Esophagus muscularis mucosa (tissue), 4 donors: ENCODE measurements around the gene BCL11A.

Experiments used
- EP300 ChIP-seq: sonication (generic); formaldehyde crosslinking; IDR thresholded peaks from one replicate; pipeline ENCODE4 v1.6.1; 2017; ENCODE audit warnings: antibody characterized with exemption
- POLR2A ChIP-seq: fragments of 450-650 bp; IDR thresholded peaks from one replicate; pipeline ENCODE4 v1.6.1; 2017; ENCODE audit warnings: antibody characterized with exemption, moderate library complexity, mild to moderate bottlenecking, low read depth
- TF ChIP-seq, protein P1 (sequence below), 3 experiments: fragments of 200-600 bp in 2 of 3; fragments of 450-650 bp in 1 of 3; sonication (generic) in 2 of 3; IDR thresholded peaks; one replicate each; pipeline ENCODE4 v1.5.1; 2017 to 2019; ENCODE audit warnings: antibody characterized with exemption in 3 of 3, mild to moderate bottlenecking in 2 of 3, moderate library complexity in 1 of 3

DNA sequence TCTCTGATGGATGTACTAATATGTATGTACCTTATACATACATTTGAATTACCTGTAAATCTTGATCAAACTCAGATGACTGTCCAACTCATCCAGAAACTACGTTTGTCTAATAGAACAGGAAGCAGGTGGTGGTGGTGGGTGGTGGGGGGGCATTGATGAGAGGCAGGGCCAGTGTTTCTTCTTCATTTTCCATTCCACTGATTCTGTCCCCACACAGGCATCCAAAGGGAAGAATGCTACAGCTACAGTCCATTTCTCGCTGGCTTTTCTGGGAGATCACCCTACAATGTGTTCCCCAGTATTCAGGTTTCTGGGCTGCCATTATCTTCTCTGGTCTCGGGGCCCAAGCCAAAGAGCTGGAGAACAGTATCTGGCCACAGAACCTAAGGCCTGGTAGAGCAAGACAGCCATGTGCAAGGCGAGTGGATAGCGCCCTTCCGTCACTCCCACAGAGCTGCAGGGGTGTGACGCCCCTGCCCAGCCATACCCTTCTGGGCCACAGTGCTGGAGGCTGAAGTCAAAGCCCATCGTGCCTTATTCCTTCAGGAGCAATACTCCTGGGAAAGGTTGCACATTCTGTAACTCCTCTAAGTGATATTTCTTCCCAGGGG lies 54.5 kb downstream of the BCL11A start:
- TF ChIP-seq, protein P1, sequence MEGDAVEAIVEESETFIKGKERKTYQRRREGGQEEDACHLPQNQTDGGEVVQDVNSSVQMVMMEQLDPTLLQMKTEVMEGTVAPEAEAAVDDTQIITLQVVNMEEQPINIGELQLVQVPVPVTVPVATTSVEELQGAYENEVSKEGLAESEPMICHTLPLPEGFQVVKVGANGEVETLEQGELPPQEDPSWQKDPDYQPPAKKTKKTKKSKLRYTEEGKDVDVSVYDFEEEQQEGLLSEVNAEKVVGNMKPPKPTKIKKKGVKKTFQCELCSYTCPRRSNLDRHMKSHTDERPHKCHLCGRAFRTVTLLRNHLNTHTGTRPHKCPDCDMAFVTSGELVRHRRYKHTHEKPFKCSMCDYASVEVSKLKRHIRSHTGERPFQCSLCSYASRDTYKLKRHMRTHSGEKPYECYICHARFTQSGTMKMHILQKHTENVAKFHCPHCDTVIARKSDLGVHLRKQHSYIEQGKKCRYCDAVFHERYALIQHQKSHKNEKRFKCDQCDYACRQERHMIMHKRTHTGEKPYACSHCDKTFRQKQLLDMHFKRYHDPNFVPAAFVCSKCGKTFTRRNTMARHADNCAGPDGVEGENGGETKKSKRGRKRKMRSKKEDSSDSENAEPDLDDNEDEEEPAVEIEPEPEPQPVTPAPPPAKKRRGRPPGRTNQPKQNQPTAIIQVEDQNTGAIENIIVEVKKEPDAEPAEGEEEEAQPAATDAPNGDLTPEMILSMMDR (IDR thresholded peaks at IDR 0.05) = no peak
- TF ChIP-seq EP300 = no peak
- no peak for TF ChIP-seq POLR2A
